Mammary epithelial cell (primary cell): ENCODE data around the gene SNTG2.

Experiments
- EZH2 ChIP-seq: IDR thresholded peaks from 2 replicates; pipeline ENCODE4 v1.6.1; 2012; ENCODE audit warnings: low read length, inconsistent platforms, borderline replicate concordance
- TF ChIP-seq, protein P1 (sequence below), 2 donors: IDR thresholded peaks in 1 of 2; conservative IDR thresholded peaks in 1 of 2; 2 replicates each; pipeline ENCODE4 v1.5.1; 2011 to 2012; ENCODE audit warnings: inconsistent platforms in 2 of 2, low read length in 2 of 2, mild to moderate bottlenecking in 2 of 2, control low read depth in 1 of 2, low read depth in 1 of 2; ENCODE audit not compliant: insufficient read depth in 1 of 2; ENCODE audit errors: extremely low read depth in 1 of 2

DNA sequence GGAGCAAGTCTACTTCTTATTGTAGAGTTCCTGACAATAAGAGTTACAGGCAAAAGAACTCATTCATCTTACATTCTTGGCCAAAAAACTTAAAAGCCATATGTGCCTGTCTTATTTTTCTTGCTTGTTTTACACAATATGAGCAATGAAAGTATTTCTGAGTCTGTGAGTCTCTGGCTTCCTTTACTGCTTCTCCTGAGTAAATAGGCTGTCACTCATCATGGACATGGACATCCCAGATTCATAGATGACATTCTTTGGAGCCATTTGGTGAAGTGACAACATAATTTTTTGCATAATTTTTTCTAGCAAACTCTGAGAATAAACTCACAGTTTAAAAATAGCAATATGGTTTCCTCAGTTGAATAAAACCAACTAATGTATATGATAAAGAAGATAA is 179.3 kb downstream of the SNTG2 start:
- TF ChIP-seq, protein P1, sequence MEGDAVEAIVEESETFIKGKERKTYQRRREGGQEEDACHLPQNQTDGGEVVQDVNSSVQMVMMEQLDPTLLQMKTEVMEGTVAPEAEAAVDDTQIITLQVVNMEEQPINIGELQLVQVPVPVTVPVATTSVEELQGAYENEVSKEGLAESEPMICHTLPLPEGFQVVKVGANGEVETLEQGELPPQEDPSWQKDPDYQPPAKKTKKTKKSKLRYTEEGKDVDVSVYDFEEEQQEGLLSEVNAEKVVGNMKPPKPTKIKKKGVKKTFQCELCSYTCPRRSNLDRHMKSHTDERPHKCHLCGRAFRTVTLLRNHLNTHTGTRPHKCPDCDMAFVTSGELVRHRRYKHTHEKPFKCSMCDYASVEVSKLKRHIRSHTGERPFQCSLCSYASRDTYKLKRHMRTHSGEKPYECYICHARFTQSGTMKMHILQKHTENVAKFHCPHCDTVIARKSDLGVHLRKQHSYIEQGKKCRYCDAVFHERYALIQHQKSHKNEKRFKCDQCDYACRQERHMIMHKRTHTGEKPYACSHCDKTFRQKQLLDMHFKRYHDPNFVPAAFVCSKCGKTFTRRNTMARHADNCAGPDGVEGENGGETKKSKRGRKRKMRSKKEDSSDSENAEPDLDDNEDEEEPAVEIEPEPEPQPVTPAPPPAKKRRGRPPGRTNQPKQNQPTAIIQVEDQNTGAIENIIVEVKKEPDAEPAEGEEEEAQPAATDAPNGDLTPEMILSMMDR (conservative IDR thresholded peaks at IDR 0.05 in 1 of 2, IDR thresholded peaks at IDR 0.05 in 1 of 2; ENCODE audit: extremely low read depth in 1 of 2, insufficient read depth in 1 of 2, low read depth in 1 of 2, low read length in 2 of 2), result no peak
- no peak for TF ChIP-seq EZH2
